Osteoblast (primary cell): ENCODE results near the gene NOX5. TPM values are rescaled to one million over a fixed set of nuclear protein-coding genes. Genes with fewer than 3 reads are reported as not detected.

Experiments used
- DNase-seq: peaks from one replicate; pipeline ENCODE4 v3.0.0; 2011; ENCODE audit warnings: low spot score, mixed read lengths; ENCODE audit not compliant: insufficient read length; ENCODE audit errors: missing footprints
- H2AFZ ChIP-seq: 2 replicates; pipeline ENCODE4 v1.6.0; 2011; ENCODE audit warnings: mild to moderate bottlenecking, low read length
- H3K27ac ChIP-seq: 2 replicates; pipeline ENCODE4 v1.5.1; 2011; ENCODE audit warnings: mild to moderate bottlenecking, low read depth, low read length, moderate library complexity
- H3K27me3 ChIP-seq: 2 replicates; pipeline ENCODE4 v1.6.0; 2012; ENCODE audit warnings: mild to moderate bottlenecking, control low read depth, inconsistent platforms, low read length, moderate library complexity; ENCODE audit not compliant: insufficient read depth
- H3K36me3 ChIP-seq: 2 replicates; pipeline ENCODE4 v1.5.1; 2011; ENCODE audit warnings: mild to moderate bottlenecking, low read length, control low read depth, moderate library complexity; ENCODE audit not compliant: insufficient read depth
- H3K4me1 ChIP-seq: 2 replicates; pipeline ENCODE4 v1.5.1; 2011; ENCODE audit warnings: mild to moderate bottlenecking, low read length, control low read depth, moderate library complexity; ENCODE audit not compliant: insufficient read depth
- H3K4me2 ChIP-seq: 2 replicates; pipeline ENCODE4 v1.6.0; 2011; ENCODE audit warnings: mild to moderate bottlenecking, low read length; ENCODE audit not compliant: insufficient read depth
- H3K4me3 ChIP-seq: fragments of 200-600 bp; sonication (generic); 3 replicates; pipeline ENCODE4 v1.5.1; 2012; ENCODE audit warnings: mild to moderate bottlenecking, low read length, inconsistent platforms; ENCODE audit not compliant: insufficient read depth
- H3K79me2 ChIP-seq: 2 replicates; pipeline ENCODE4 v1.6.0; 2012; ENCODE audit warnings: mild to moderate bottlenecking, low read length, control low read depth, inconsistent platforms; ENCODE audit not compliant: insufficient read depth
- H3K9me3 ChIP-seq: 2 replicates; pipeline ENCODE4 v1.5.1; 2011; ENCODE audit warnings: low read depth, low read length, control low read depth
- H4K20me1 ChIP-seq: 2 replicates; pipeline ENCODE4 v1.6.0; 2012; ENCODE audit warnings: mild to moderate bottlenecking, low read length, control low read depth; ENCODE audit not compliant: insufficient read depth
- CTCF ChIP-seq: IDR thresholded peaks from 2 replicates; pipeline ENCODE4 v1.5.1; 2011; ENCODE audit warnings: mild to moderate bottlenecking, low read depth, low read length, moderate library complexity; ENCODE audit errors: extremely low read depth
- total RNA-seq: library from RNA; depleted of rRNA; stranded (reverse); fragments of >200 nt; gene quantifications from 2 replicates; pipeline ENCODE4 v1.2.3, GENCODE V29; 2012

The NOX5 gene
- total RNA-seq, 1 donor: 0.36 TPM

- H3K9me3 ChIP-seq: no peaks in the 10 kb centered on the region
- DNase-seq: no peak
- H3K36me3 ChIP-seq: no peaks in the 10 kb centered on the region
- H3K4me3 ChIP-seq: no peak overlapping the region
- H3K27ac ChIP-seq: no peak overlapping the region
- no peak overlapping the region for H2AFZ ChIP-seq
- H3K27me3 ChIP-seq: no peaks in the 10 kb centered on the region
- no peak overlapping the region for H3K4me2 ChIP-seq
- TF ChIP-seq CTCF: no peak
- H4K20me1 ChIP-seq: no peaks in the 10 kb centered on the region
- no peaks in the 10 kb centered on the region for H3K79me2 ChIP-seq
- H3K4me1 ChIP-seq: peaks cover 19% of the 10 kb centered on the region
These were observed 22.3 kb downstream of the NOX5 start for GRCh38 chr15:69036826-69037225.

GRCh38 chr15:69037482-69037881 is 23.0 kb downstream of the NOX5 start:
- no peak overlapping the region for H3K4me2 ChIP-seq
- H3K79me2 ChIP-seq: no peaks in the 10 kb centered on the region
- no peak for TF ChIP-seq CTCF
- H2AFZ ChIP-seq: no peak overlapping the region
- H3K36me3 ChIP-seq: no peaks in the 10 kb centered on the region
- H3K27ac ChIP-seq: no peak overlapping the region
- no peaks in the 10 kb centered on the region for H4K20me1 ChIP-seq
- H3K4me3 ChIP-seq: no peak overlapping the region
- peaks cover 16% of the 10 kb centered on the region for H3K4me1 ChIP-seq
- no peaks in the 10 kb centered on the region for H3K27me3 ChIP-seq
- H3K9me3 ChIP-seq: no peaks in the 10 kb centered on the region
- DNase-seq: no peak

GRCh38 chr15:69037977-69038376 is 23.5 kb downstream of the NOX5 start:
- H3K4me1 ChIP-seq: peaks cover 16% of the 10 kb centered on the region
- H2AFZ ChIP-seq: no peak overlapping the region
- no peaks in the 10 kb centered on the region for H3K79me2 ChIP-seq
- DNase-seq: no peak
- H3K4me3 ChIP-seq: no peak overlapping the region
- H3K27me3 ChIP-seq: no peaks in the 10 kb centered on the region
- no peaks in the 10 kb centered on the region for H3K9me3 ChIP-seq
- TF ChIP-seq CTCF: no peak
- H3K36me3 ChIP-seq: no peaks in the 10 kb centered on the region
- H3K27ac ChIP-seq: no peak overlapping the region
- no peak overlapping the region for H3K4me2 ChIP-seq
- H4K20me1 ChIP-seq: no peaks in the 10 kb centered on the region

GRCh38 chr15:69038508-69038907 is 24.0 kb downstream of the NOX5 start:
- Histone ChIP-seq H3K79me2 (no peaks in the 10 kb centered on the region), H3K4me2 (no peak overlapping the region), H2AFZ (no peak overlapping the region), H3K4me3 (no peak overlapping the region), H4K20me1 (no peaks in the 10 kb centered on the region), H3K9me3 (no peaks in the 10 kb centered on the region), H3K4me1 (peaks cover 12% of the 10 kb centered on the region), H3K36me3 (no peaks in the 10 kb centered on the region), H3K27me3 (no peaks in the 10 kb centered on the region), H3K27ac (no peak overlapping the region)
- TF ChIP-seq CTCF: no peak
- no peak for DNase-seq
